ENCODE measurements around the gene LOXHD1.

Gene LOXHD1

DNA sequence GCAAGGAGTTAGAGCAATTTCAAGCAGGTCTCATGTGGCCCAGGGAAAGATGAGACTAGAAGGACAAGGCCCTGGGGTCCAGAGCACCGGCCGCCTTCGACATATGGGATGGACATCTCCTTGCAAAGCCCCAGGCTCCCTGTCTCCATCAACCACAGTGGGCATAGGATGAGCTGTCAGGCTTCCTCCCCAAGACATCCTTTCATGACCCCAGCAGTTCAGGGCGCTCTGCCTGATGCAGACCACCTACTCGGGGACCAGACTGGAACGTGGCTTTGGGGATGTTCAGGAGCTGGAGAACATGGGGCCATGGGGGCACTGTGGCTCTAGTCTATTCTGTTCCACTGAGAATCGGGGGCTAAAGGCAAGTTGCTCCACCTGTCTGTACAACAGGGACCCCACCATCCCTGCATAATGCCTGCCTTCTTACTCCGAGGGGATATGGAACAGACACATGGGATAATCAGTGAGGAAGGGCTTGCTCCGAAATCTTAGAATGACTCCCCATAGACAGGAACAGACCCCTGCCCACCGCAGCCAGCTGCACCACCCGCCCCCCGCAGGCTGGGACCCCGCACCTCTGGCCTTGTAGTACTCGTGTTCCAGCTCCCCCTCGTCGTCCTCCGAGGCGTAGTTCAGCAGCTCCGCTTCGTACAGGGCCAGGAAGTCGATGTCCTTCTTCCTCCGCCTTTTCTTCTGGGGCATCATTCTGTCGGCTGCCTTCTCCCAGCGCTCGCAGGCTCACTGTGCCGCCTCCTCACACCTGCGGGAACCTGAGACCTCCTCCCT lies 500 bp downstream of the LOXHD1 start:
- H3K4me3 ChIP-seq (ENCODE audit: low read depth, low read length): no peak overlapping the region
- no peak for DNase-seq (ENCODE audit: low read depth)
- TF ChIP-seq, protein P1, sequence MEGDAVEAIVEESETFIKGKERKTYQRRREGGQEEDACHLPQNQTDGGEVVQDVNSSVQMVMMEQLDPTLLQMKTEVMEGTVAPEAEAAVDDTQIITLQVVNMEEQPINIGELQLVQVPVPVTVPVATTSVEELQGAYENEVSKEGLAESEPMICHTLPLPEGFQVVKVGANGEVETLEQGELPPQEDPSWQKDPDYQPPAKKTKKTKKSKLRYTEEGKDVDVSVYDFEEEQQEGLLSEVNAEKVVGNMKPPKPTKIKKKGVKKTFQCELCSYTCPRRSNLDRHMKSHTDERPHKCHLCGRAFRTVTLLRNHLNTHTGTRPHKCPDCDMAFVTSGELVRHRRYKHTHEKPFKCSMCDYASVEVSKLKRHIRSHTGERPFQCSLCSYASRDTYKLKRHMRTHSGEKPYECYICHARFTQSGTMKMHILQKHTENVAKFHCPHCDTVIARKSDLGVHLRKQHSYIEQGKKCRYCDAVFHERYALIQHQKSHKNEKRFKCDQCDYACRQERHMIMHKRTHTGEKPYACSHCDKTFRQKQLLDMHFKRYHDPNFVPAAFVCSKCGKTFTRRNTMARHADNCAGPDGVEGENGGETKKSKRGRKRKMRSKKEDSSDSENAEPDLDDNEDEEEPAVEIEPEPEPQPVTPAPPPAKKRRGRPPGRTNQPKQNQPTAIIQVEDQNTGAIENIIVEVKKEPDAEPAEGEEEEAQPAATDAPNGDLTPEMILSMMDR (IDR thresholded peaks at IDR 0.05; ENCODE audit: low read depth, low read length): no peak
- no peak for TF ChIP-seq MYC (IDR thresholded peaks at IDR 0.05; ENCODE audit: low read depth, low read length)

DNA sequence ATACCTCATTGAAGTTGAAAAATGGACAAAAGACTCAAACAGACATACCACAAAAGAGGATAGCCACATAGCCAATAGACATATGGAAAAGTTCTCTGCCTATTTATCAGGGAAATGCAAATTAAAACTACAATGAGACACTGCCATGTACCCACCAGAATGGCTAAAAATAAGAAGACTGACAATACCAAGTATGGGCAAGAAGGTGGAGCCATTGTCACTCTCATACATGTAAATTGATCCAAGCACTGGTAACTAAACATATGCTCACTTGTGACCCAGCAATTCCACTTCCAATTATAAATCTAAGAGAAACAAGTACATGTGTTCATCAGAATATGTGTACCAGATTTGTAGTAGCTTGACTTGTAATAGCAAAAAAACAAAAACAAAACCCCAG lies 4.6 kb downstream of the LOXHD1 start:
- no peak for DNase-seq (ENCODE audit: low read depth)
- TF ChIP-seq, protein P1 (IDR thresholded peaks at IDR 0.05; ENCODE audit: low read depth, low read length): no peak

DNA sequence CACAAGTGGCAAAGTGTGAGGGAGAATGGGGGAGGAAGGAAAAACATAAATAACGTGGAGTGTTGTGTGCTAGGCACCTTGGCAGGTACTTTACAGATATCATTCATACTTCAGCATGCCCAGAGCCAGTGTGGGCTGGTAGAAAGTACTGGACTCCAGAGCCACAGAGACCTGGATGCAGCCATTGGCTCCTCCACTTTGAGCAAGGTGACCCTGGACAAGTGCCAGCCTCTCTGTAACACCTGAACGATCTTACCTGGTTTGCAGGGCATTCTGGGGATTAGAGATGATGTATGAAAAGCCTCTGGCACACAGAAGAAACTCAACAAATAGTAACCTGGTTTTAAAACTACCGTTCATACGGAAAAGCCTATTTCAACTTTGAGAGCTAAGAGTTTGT lies 6.3 kb downstream of the LOXHD1 start:
- DNase-seq (ENCODE audit: low read depth): no peak
- TF ChIP-seq POLR2A (IDR thresholded peaks at IDR 0.05; ENCODE audit: extremely low read depth, insufficient read length) (no peak), MYC (IDR thresholded peaks at IDR 0.05; ENCODE audit: low read depth, low read length) (no peak)
- TF ChIP-seq, protein P2, sequence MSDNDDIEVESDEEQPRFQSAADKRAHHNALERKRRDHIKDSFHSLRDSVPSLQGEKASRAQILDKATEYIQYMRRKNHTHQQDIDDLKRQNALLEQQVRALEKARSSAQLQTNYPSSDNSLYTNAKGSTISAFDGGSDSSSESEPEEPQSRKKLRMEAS (IDR thresholded peaks at IDR 0.05; ENCODE audit: low read depth, low read length): no peak
- TF ChIP-seq, protein P1 (IDR thresholded peaks at IDR 0.05; ENCODE audit: low read depth, low read length): no peak
- H3K4me3 ChIP-seq (ENCODE audit: low read depth, low read length): no peak overlapping the region

More for the DNA sequence above, 4.6 kb downstream of the LOXHD1 start:
- H3K4me3 ChIP-seq (ENCODE audit: low read depth, low read length): no peak overlapping the region

DNA sequence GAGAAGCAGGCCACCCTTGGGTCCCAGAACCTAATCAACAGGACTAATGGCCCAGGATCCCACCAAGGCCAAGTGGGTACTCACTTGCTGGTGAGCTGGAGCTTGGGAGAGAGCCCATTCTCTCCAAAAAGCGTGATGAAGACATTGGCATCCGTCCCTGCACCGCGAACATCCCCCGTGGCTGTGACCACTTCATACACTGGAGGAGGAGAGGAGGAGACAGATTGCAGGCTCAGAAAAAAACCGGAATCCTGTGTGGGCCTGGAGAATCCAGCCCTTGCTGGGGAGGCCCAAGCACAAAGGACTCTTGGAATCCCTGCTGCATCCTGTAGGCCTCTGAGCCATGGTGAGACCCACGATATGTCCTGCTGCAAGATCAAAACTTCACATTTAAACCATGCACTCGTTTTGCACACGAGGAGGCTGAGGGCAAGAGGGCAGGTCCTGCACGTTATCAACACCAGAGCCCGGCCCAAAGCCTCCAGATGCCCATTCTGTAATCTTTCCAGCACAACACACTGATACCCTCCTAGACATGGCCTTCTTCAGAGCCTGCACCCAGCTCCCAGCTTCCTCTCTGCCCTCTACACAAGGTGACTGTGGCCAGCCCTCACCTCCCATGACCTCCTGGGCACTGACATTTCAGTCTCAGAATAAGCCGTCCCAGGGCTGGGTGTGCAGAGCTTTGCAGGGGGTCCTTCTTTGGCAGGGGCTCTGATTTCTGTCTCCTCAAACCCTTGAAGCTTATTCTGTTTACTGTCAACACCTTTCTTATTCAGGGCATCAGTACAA lies 7.8 kb downstream of the LOXHD1 start:
- TF ChIP-seq MYC (IDR thresholded peaks at IDR 0.05; ENCODE audit: low read depth, low read length) (no peak), POLR2A (IDR thresholded peaks at IDR 0.05; ENCODE audit: extremely low read depth, insufficient read length) (no peak)
- TF ChIP-seq, protein P1 (IDR thresholded peaks at IDR 0.05; ENCODE audit: low read depth, low read length): no peak
- TF ChIP-seq, protein P2 (IDR thresholded peaks at IDR 0.05; ENCODE audit: low read depth, low read length): no peak
- H3K4me3 ChIP-seq (ENCODE audit: low read depth, low read length): no peak overlapping the region
- DNase-seq (ENCODE audit: low read depth): no peak

DNA sequence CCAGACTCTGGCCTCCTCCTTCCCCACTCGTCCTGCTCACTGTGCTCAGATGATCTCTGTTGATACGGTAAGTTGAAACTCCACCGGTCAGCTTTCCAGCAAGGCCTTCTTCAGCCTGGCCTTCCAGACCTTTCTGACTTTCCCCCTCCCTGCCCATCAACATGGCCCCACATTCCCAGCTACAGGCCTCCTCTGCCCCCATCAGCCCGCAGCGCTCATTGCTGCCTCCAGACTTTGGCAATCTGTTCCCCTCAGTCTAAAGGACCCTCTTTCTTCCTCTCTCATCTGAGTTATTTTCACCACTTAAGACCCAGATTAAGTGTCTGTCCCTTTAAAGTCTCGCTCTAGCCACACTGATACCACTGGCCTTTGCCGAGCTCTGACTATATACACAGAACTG lies 10.6 kb downstream of the LOXHD1 start:
- DNase-seq (ENCODE audit: low read depth): no peak
- TF ChIP-seq, protein P2 (IDR thresholded peaks at IDR 0.05; ENCODE audit: low read depth, low read length): no peak
- no peak for TF ChIP-seq MYC (IDR thresholded peaks at IDR 0.05; ENCODE audit: low read depth, low read length)
- TF ChIP-seq, protein P1 (IDR thresholded peaks at IDR 0.05; ENCODE audit: low read depth, low read length): no peak
- no peak for TF ChIP-seq POLR2A (IDR thresholded peaks at IDR 0.05; ENCODE audit: extremely low read depth, insufficient read length)
- no peak overlapping the region for H3K4me3 ChIP-seq (ENCODE audit: low read depth, low read length)
